ENCODE results near the gene CHST8.
"Not testable (repeated sequence)": the region's sequence is repeated elsewhere in the genome, so short reads cannot be mapped to it uniquely, and the experiment has no call there.

Gene CHST8

DNA sequence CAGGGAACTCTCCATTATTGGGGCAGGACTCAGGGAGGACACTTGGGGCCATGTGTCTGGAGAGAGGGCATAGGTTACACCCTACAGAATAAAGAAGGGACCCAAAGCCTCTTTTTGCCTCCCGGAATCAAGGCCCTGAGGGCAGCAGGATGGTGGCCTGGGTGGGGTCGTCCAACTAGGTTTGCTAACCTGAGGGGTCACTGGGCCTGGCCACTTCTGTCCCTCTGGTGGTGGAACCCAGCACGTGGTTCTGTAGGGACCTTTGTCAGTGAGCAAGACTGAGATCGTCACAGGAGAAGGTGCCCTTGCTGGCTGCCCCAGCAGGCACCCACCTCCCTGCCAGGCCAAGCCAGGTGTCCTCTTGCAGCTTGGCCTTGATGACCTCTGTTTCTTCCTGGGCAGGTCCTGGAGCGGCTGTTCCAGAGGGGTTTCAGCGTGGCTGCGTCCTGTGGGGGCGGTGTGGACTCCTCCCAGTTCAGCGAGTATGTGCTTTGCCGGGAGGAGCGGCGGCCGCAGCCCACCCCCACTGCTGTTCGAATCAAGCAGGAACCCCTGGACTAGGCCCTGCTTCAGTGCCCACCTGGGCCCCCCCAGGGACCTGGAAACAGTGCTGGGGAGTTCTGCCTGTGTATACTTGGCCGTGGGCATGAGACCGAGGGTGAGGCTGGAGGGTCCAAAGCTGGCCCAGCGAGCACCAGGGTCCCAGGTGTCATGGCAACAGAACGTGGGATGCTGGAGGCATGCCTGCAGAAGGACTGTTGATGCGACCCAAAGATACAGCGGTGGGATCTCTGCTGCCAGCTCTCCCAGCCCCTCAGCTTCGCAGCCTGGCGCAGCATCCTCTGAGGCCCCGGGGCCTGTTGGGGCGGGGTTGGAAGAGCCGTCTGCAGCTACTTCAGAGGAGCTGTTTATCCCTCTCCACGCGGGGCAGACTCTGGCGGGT is 190.9 kb downstream of the CHST8 start:
- DNase-seq (ENCODE audit: low read depth): no peak

- DNase-seq (ENCODE audit: low read depth): no peak
Measured at GRCh38 chr19:33813391-33814101, 191.8 kb downstream of the CHST8 start.

DNA sequence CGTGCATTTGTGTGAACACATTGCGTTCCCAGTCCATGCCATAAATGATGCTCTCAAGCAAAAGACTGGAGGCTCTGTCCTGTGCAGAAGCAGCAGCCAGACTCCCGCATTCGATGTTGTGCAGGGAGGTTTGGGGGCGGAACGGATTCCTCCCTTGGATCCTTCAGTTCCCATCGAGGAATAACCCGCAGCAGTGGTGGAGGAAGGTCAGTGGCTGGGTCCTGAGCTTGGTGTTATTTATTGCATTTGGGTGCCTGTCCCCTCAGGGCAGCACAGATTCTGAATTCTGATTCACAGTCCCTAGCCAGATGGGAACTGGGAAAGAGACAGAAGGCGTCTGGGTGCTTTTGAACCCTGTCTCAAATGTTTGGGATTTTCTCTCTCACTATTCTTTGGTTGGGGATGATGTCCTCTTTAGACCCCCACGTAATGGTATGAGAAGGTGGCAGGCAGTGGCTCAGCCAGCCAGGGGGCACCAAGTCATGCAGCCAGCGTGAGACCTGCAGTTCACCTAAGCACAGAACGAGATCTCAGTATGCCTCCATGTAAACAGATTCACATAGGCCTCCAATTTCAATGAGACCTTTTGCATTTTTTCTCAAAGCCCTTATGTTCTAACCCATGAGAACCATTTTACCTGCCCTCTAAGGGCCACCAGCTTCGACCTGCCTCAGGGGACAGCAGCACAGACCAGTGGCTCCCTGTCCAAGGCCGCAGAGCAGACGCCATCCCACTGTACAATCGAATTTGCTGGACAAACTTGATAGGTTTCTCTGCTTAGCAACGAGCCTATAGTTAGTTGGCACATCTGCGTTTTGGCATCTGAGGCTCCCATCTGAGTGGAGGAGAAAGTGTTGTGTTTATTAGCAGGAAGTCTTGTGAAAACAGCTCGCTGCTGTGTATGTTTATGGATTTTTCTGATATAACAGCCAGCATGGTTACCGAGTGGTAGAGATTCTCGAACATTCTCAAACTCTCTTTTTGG is 192.7 kb downstream of the CHST8 start:
- no peak for DNase-seq (ENCODE audit: low read depth)

DNA sequence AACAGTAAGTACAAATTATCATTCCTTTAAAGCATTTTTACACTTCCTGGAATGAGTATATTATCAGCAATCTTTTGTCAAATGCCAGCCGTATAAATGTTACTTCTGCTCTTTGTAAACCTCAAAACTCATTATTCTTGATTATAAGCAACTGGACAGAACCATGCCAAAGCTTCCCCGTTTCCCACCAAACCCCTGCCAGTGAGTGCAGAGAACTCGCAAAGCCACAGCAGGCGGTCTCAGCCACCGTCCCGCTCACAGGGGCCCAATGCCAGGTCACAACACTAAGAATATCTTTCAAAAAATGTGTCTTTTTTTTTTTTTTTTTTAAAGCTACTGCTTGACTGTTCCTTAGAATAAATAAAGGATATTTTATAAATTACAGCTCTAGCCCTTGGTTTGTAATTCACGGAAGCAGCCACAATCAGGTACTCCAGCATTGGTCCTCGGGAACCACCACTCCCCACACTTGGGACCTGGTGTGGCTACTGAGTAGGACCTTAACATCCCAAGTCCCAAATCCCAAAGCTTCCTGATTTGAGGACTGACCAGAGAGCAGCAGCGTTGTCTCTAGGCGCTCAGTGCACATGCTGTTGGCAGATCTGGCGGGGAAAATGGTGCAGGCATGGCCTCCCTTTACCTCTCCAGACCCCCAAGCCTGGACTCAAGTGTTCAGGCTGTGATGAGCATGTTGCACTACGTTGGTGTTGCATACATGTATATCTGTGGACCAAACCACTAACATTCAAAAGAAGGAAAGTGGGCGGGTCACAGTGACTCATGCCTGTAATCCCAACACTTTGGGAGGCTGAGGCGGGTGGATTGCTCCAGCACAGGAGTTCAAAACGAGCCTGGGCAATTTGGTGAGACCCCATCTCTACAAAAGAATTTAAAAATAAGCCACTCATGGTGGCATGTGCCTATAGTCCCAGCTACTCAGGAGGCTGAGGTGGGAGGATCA is 193.9 kb downstream of the CHST8 start:
- DNase-seq (ENCODE audit: low read depth): no peak

GRCh38 chr19:33818411-33818810 is 196.7 kb downstream of the CHST8 start:
- no peak for DNase-seq (ENCODE audit: low read depth)

- DNase-seq (ENCODE audit: low read depth): not testable (repeated sequence)
Measured at GRCh38 chr19:33819078-33819477, 197.3 kb downstream of the CHST8 start.

GRCh38 chr19:33819506-33819879 is 197.7 kb downstream of the CHST8 start:
- no peak for DNase-seq (ENCODE audit: low read depth)

DNA sequence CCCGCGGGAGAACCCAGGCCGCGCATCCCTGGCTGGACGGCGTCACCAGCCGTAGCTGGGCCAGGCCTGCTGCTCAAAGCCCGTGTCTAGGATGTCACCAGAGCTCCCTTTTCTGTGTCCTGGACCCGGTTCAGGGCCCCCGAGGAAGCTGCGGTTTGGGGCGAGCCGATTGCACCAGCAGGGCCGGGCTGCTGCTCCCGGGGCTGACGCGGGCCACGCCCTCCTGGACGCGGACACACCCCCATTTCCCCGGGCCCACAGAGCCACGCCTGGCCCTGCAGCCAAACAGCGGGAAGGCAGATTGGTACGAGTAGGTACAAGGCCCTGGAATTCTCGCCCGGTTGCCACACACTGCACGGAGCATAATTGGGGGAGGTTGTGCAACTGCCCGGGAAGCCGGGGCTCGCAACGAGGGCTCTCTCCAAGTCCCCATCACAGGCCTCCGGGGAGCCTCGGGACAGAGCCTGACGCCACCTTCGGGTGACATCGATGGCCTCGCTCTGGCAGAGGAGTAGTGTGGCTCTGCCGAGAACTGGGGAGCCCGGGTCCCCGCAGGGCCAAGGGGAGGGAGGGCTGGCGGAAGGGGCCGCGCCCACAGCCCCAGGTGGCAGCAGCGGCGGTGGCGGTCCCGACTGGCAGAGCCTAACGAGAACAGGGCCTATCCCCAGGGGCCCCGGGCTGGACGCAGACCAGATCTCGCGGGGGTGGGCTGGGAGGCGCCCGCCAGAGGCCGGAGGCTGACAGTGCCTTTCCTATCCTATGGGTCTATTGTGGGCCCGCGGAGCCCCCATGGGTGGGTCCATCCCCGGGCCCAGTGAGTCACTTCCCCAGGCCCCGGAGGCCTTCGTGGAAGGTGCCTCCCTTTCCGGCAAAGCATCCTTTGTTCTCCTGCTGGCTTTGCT is 198.4 kb downstream of the CHST8 start:
- DNase-seq (ENCODE audit: low read depth): no peak

GRCh38 chr19:33821871-33822270 is 200.1 kb downstream of the CHST8 start:
- no peak for DNase-seq (ENCODE audit: low read depth)

Data from GM04504 (cell line).